Kidney (tissue), 14 donors: ENCODE results near the gene NTMT2. TPM values are rescaled to one million over a fixed set of nuclear protein-coding genes. Genes with fewer than 3 reads are reported as not detected.
A peak's percentile ranks its signal among the peaks of the same experiment; 100 is the strongest.
"Not testable (repeated sequence)": the region's sequence is repeated elsewhere in the genome, so short reads cannot be mapped to it uniquely, and the experiment has no call there.

Experiments used
- DNase-seq, 5 donors: peaks; one replicate each; pipeline ENCODE4 v3.0.0-alpha.2; 2013 to 2020
- FAIRE-seq: peaks from 2 replicates; lab custom pipeline; 2012; peaks lifted over from hg19 to GRCh38; lab: Jason Lieb, UNC
- H3K27ac ChIP-seq, 2 donors: one replicate each; pipeline ENCODE4 v1.7.0; 2013; ENCODE audit warnings: low read depth in 2 of 2, low read length in 2 of 2, inconsistent platforms in 1 of 2
- H3K27me3 ChIP-seq: one replicate; pipeline ENCODE4 v1.7.1; 2013; ENCODE audit warnings: low read length, inconsistent platforms; ENCODE audit not compliant: control insufficient read depth, insufficient read depth
- H3K36me3 ChIP-seq, 3 donors: one replicate each; pipeline versions ENCODE4 v1.7.0 to v1.7.1; 2013; ENCODE audit warnings: low read length in 3 of 3, control low read depth in 1 of 3, inconsistent platforms in 1 of 3; ENCODE audit not compliant: insufficient read depth in 3 of 3, control insufficient read depth in 2 of 3
- H3K4me1 ChIP-seq, 3 donors: one replicate each; pipeline versions ENCODE4 v1.7.0 to v1.7.1; 2013; ENCODE audit warnings: low read length in 3 of 3, inconsistent platforms in 1 of 3, low read depth in 1 of 3; ENCODE audit not compliant: control insufficient read depth in 2 of 3, insufficient read depth in 2 of 3
- H3K4me3 ChIP-seq, 3 donors: one replicate each; pipeline versions ENCODE4 v1.7.0 to v1.8.1; 2013; ENCODE audit warnings: low read length in 3 of 3, control low read depth in 1 of 3, inconsistent platforms in 1 of 3
- H3K9ac ChIP-seq, 3 donors: one replicate each; pipeline versions ENCODE4 v1.7.0 to v1.7.1; 2013; ENCODE audit warnings: low read length in 3 of 3, control low read depth in 1 of 3, inconsistent platforms in 1 of 3
- H3K9me3 ChIP-seq, 3 donors: one replicate each; pipeline versions ENCODE4 v1.7.0 to v1.7.1; 2013; ENCODE audit warnings: low read length in 3 of 3, control low read depth in 1 of 3, inconsistent platforms in 1 of 3; ENCODE audit not compliant: control insufficient read depth in 2 of 3, insufficient read depth in 1 of 3
- CTCF ChIP-seq: IDR thresholded peaks from 3 replicates; pipeline ENCODE4 v1.5.1; 2012; ENCODE audit warnings: mild to moderate bottlenecking, moderate library complexity, borderline replicate concordance; ENCODE audit not compliant: insufficient read depth; ENCODE audit errors: extremely low read depth
- intact Hi-C: fragments of 100-400 bp; cut with DNase I; formaldehyde crosslinking; loops from one replicate; pipeline ENCODE4 v1.11.1; 2022
- polyA plus RNA-seq: library from polyadenylated mRNA; stranded (reverse); fragments of 350-450 nt; fragmentation: Illumina TruSeq; extraction: RNeasy Lipid Tissue Mini Kit (QIAGEN cat#74804); gene quantifications from one replicate; pipeline ENCODE4 v1.2.3, GENCODE V29; 2014; ENCODE audit warnings: low read depth, low replicate concordance; ENCODE audit not compliant: insufficient read depth
- total RNA-seq: library from RNA; stranded (reverse); fragmentation: NEBNext Ultra II Directional; extraction: Animal tissue kit (Norgen Biotek cat#: 25700); gene quantifications from one replicate; pipeline ENCODE4 v1.2.1, GENCODE V29; 2021
- donor health status: control.
- donor health status: control.
- donor health status: control.
- donor health status: control.
- donor health status: control.
- donor health status: DM: yes; HTN: yes; CAD: no.
- donor health status: Normal renal cell carcinoma (clear cell type).

NTMT2 gene
- total and polyA plus RNA-seq, 2 donors from 2014 or later, result not detected

GRCh38 chr1:170168265-170168664 is 22.5 kb downstream of the NTMT2 start:
- H3K4me3 ChIP-seq, result no peak overlapping the region
- no peak overlapping the region for H3K9ac ChIP-seq
- FAIRE-seq (no peak), DNase-seq (peak in 2 of 5 donors; percentile 43 to 62)
- peaks cover 0 to 2% (median 0%) of the 10 kb centered on the region in 3 donors for H3K9me3 ChIP-seq
- no peaks in the 10 kb centered on the region for H3K4me1 ChIP-seq
- TF ChIP-seq CTCF, result no peak
- no peaks in the 10 kb centered on the region for H3K36me3 ChIP-seq
- no peak overlapping the region for H3K27ac ChIP-seq
- H3K27me3 ChIP-seq, result no peaks in the 10 kb centered on the region
- intact Hi-C loops, result no loop called here

DNA sequence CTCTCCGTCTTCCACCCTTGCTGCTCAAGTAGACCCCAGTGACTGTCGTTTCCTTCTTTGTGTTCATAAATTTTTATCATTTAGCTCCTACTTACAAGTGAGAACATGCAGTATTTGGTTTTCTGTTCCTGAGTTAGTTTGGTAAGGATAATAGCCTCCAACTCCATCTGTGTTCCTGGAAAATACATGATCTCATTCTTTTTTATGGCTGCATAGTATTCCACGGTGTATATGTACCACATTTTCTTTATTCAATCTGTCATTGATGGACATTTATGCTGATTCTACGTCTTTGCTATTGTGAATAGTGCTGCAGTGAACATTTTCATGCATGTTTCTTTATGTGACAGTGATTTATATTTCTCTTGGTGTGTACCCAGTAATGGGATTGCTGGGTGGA is 24.8 kb downstream of the NTMT2 start:
- H3K9me3 ChIP-seq, H3K36me3 ChIP-seq, H3K27me3 ChIP-seq, DNase-seq, intact Hi-C loops, H3K27ac ChIP-seq, H3K9ac ChIP-seq, H3K4me1 ChIP-seq, H3K4me3 ChIP-seq, FAIRE-seq: not testable (repeated sequence)

DNA sequence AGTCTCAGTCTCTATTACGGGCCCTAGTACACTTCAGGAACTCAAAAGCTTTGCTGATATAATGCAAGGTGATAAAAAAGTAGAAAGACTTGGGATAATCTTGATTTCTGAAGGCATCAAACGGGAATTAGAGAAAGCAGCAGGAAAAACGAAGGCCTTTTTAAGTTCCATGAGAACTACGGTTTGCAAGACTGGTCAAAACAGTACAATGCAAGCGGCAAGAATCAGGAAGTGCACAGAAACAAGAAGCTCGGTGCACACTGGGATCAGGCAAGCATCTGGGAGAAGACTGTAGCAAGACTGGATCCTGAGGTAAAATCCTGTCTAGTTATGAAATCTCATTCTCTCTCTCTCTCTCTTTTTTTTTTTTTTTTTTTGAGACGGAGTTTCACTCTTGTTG is 28.6 kb downstream of the NTMT2 start:
- Histone ChIP-seq H3K27me3 (no peaks in the 10 kb centered on the region), H3K9ac (no peak overlapping the region), H3K9me3 (peaks cover 0 to 2% (median 0%) of the 10 kb centered on the region in 3 donors), H3K27ac (no peak overlapping the region), H3K4me3 (no peak overlapping the region), H3K36me3 (no peaks in the 10 kb centered on the region), H3K4me1 (no peaks in the 10 kb centered on the region)
- intact Hi-C loops, result no loop called here
- no peak for DNase-seq
- no peak for FAIRE-seq
- TF ChIP-seq CTCF, result no peak

- no peak overlapping the region for H3K4me3 ChIP-seq
- H3K9me3 ChIP-seq, result peaks cover 0 to 2% (median 0%) of the 10 kb centered on the region in 3 donors
- no peak overlapping the region for H3K9ac ChIP-seq
- DNase-seq, result no peak
- FAIRE-seq, result no peak
- H3K4me1 ChIP-seq, result no peaks in the 10 kb centered on the region
- no peaks in the 10 kb centered on the region for H3K27me3 ChIP-seq
- H3K36me3 ChIP-seq, result no peaks in the 10 kb centered on the region
- intact Hi-C loops, result no loop called here
- no peak for TF ChIP-seq CTCF
- no peak overlapping the region for H3K27ac ChIP-seq
Measured at GRCh38 chr1:170175041-170175440, 29.3 kb downstream of the NTMT2 start.
